ENCODE measurements around the gene ABHD17B.

DNA sequence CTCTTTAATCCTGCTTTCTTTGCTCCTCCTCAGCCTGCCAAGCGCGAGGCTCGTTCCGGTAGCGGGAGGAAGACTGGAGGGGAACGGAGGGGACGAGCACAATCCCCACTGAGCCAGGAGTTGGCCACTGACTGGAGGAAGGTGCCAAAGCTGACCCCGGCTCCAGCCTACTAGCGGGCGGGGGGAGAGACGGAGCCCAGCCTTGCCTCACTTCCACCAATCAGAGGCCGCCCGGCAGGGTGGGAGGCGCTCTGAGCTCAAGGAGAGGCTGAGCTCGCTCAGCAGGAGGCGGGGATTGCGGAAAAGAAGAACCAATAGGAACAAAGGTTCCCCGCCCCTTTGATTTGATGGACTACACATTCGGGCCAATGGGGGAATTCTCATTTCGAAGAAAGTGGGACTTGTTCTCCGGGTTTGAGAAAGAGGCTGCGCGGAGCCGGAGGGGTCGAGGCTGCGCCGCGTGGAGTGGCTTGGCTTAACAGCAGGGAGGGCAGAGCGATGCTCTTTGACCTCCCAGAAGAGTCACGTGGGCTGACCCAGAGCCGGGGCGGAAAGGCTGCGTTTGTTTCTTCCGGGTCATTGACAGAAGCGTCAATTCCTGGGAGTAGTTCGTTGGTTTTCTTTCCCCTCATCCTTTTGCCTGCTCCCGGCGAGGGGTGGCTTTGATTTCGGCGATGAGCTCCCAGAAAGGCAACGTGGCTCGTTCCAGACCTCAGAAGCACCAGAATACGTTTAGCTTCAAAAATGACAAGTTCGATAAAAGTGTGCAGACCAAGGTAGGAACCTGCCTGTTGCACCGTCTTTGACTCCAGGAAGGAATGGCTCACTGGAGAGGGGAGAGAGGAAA lies at the start of gene ABHD17B, which contains the start of gene C9orf85:
- TF ChIP-seq POLR2AphosphoS5 (IDR thresholded peaks at IDR 0.05; ENCODE audit: low read depth, low read length) (peak; percentile 83), REST (IDR thresholded peaks at IDR 0.05; ENCODE audit: insufficient read depth in 1 of 2, low read depth in 2 of 2, low read length in 1 of 2) (no peak)
- TF ChIP-seq, protein P1, sequence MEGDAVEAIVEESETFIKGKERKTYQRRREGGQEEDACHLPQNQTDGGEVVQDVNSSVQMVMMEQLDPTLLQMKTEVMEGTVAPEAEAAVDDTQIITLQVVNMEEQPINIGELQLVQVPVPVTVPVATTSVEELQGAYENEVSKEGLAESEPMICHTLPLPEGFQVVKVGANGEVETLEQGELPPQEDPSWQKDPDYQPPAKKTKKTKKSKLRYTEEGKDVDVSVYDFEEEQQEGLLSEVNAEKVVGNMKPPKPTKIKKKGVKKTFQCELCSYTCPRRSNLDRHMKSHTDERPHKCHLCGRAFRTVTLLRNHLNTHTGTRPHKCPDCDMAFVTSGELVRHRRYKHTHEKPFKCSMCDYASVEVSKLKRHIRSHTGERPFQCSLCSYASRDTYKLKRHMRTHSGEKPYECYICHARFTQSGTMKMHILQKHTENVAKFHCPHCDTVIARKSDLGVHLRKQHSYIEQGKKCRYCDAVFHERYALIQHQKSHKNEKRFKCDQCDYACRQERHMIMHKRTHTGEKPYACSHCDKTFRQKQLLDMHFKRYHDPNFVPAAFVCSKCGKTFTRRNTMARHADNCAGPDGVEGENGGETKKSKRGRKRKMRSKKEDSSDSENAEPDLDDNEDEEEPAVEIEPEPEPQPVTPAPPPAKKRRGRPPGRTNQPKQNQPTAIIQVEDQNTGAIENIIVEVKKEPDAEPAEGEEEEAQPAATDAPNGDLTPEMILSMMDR (IDR thresholded peaks at IDR 0.05), result no peak

Data from Panc1 (cell line).